C4-2B (cell line): Measurements from ENCODE around the gene FAM174B.

Source experiments
- CTCF ChIP-seq: fragments of 450-650 bp; conservative IDR thresholded peaks from 2 replicates; pipeline ENCODE4 v1.5.1; 2017; ENCODE audit warnings: mild to moderate bottlenecking
- ZFX ChIP-seq: fragments of 450-650 bp; IDR thresholded peaks from 2 replicates; pipeline ENCODE4 v1.6.1; 2017

- TF ChIP-seq CTCF (no peak), ZFX (no peak)
Observed at GRCh38 chr15:92580933-92581445, 74.6 kb downstream of the FAM174B start.
